K562 (cell line): Measurements from ENCODE around the gene ATP6V0A1. TPM values are rescaled to one million over a fixed set of nuclear protein-coding genes. Genes with fewer than 3 reads are reported as not detected.

Source experiments
- BDP1 ChIP-seq: IDR thresholded peaks from 3 replicates; pipeline ENCODE4 v1.6.1; 2011; ENCODE audit not compliant: insufficient read length, insufficient read depth
- C11orf30 ChIP-seq: fragments of 450-650 bp; IDR thresholded peaks from 2 replicates; pipeline ENCODE4 v1.6.1; 2016; ENCODE audit warnings: low read depth, mild to moderate bottlenecking
- CCAR2 ChIP-seq: fragments of 200-400 bp; formaldehyde crosslinking; IDR thresholded peaks from 2 replicates; pipeline ENCODE4 v1.6.1; 2017; ENCODE audit warnings: mild to moderate bottlenecking, low read depth, low read length
- CGGBP1 ChIP-seq: fragments of 250-450 bp; sonication (Bioruptor Pico); IDR thresholded peaks from 2 replicates; pipeline ENCODE4 v1.9.0; 2021; ENCODE audit warnings: mild to moderate bottlenecking
- COPS2 ChIP-seq: fragments of 450-650 bp; conservative IDR thresholded peaks from 2 replicates; pipeline ENCODE4 v1.6.1; 2016; ENCODE audit warnings: mild to moderate bottlenecking, moderate library complexity
- FOSL1 ChIP-seq: fragments of 200-800 bp; sonication (Bioruptor generic); conservative IDR thresholded peaks from 2 replicates; pipeline ENCODE4 v1.6.1; 2016; ENCODE audit warnings: missing genetic modification characterization, missing compliant biosample characterization
- FOXK1 ChIP-seq: sonication (generic); formaldehyde crosslinking; IDR thresholded peaks from 2 replicates; pipeline ENCODE4 v1.8.0; 2022; ENCODE audit warnings: missing genetic modification reagents, mild to moderate bottlenecking, borderline replicate concordance
- GABPB2 ChIP-seq: fragments of 250-450 bp; sonication (Bioruptor Pico); conservative IDR thresholded peaks from 2 replicates; pipeline ENCODE4 v1.5.1; 2021; ENCODE audit warnings: mild to moderate bottlenecking
- HDAC8 ChIP-seq: fragments of 450-650 bp; IDR thresholded peaks from 2 replicates; pipeline ENCODE4 v1.6.1; 2016; ENCODE audit warnings: mild to moderate bottlenecking, missing genetic modification characterization, moderate library complexity, missing compliant biosample characterization
- KAT2B ChIP-seq: IDR thresholded peaks from one replicate; pipeline ENCODE4 v1.6.1; 2012; ENCODE audit warnings: low read depth, mild to moderate bottlenecking, control low read depth, inconsistent platforms, low read length, moderate library complexity
- KDM4B ChIP-seq, 2 experiments: fragments of 450-650 bp in 1 of 2; sonication (generic) in 1 of 2; IDR thresholded peaks; 2 replicates each; pipeline ENCODE4 v1.6.1; 2016 to 2017; ENCODE audit warnings: borderline replicate concordance in 2 of 2, antibody characterized with exemption in 1 of 2, low read depth in 1 of 2, mild to moderate bottlenecking in 1 of 2
- KLF16 ChIP-seq: IDR thresholded peaks from 2 replicates; pipeline ENCODE4 v1.6.1; 2016; ENCODE audit warnings: antibody characterized with exemption
- MAZ ChIP-seq, 2 experiments: fragments of 450-650 bp in 1 of 2; sonication (generic) in 1 of 2; formaldehyde crosslinking; IDR thresholded peaks in 1 of 2; conservative IDR thresholded peaks in 1 of 2; 2 replicates each; pipeline versions ENCODE4 v1.4.0 to v1.5.0; 2020; ENCODE audit warnings: mild to moderate bottlenecking in 1 of 2, missing genetic modification reagents in 1 of 2
- MECOM ChIP-seq: fragments of 250-450 bp; sonication (Bioruptor Pico); IDR thresholded peaks from 2 replicates; pipeline ENCODE4 v1.8.0; 2022; ENCODE audit warnings: inconsistent platforms
- PHTF2 ChIP-seq: fragments of 250-450 bp; sonication (Bioruptor Pico); IDR thresholded peaks from 2 replicates; pipeline ENCODE4 v1.5.0; 2021; ENCODE audit warnings: mild to moderate bottlenecking
- RHOXF2B ChIP-seq: fragments of 250-450 bp; sonication (Bioruptor Pico); conservative IDR thresholded peaks from 2 replicates; pipeline ENCODE4 v1.5.1; 2021
- SLC30A9 ChIP-seq: fragments of 250-450 bp; sonication (Bioruptor Pico); IDR thresholded peaks from 2 replicates; pipeline ENCODE4 v1.8.0; 2022; ENCODE audit warnings: mild to moderate bottlenecking, moderate library complexity
- TARDBP ChIP-seq: fragments of 450-650 bp; IDR thresholded peaks from 2 replicates; pipeline ENCODE4 v1.6.1; 2016
- TFAM ChIP-seq: fragments of 250-450 bp; sonication (Bioruptor Pico); conservative IDR thresholded peaks from 2 replicates; pipeline ENCODE4 v1.5.0; 2021; ENCODE audit warnings: mild to moderate bottlenecking, moderate library complexity
- ZC3H11A ChIP-seq: IDR thresholded peaks from 2 replicates; pipeline ENCODE4 v1.6.1; 2012; ENCODE audit warnings: low read depth, low read length, improper control_type of control experiment
- ZNF124 ChIP-seq: sonication (generic); formaldehyde crosslinking; IDR thresholded peaks from 2 replicates; pipeline ENCODE4 v1.8.1; 2022; ENCODE audit warnings: missing genetic modification reagents
- ZNF24 ChIP-seq: fragments of 450-650 bp; IDR thresholded peaks from 2 replicates; pipeline ENCODE4 v1.6.1; 2016
- ZNF696 ChIP-seq: fragments of 250-450 bp; sonication (Bioruptor Pico); conservative IDR thresholded peaks from 2 replicates; pipeline ENCODE4 v1.4.0; 2020; ENCODE audit warnings: mild to moderate bottlenecking, moderate library complexity
- polyA plus RNA-seq, 8 experiments: library from polyadenylated mRNA; depleted of rRNA in 4 of 8; stranded (reverse) in 5 of 8; unstranded in 3 of 8; fragments of >200 nt; fragmentation: Nextera tagmentation in 2 of 8; fragmentation: Illumina TruSeq in 1 of 8; extraction: Ambion mirVana in 2 of 8; extraction: Trizol in 1 of 8; gene quantifications; 2 replicates each; pipeline versions ENCODE4 v1.2.1 to v1.2.3, GENCODE V29; 2011 to 2014; ENCODE audit warnings: inconsistent platforms in 1 of 8, missing spikeins in 1 of 8
- total RNA-seq, 7 experiments: library from RNA; depleted of rRNA in 6 of 7; stranded (reverse); fragments of >200 nt in 6 of 7; fragmentation: Illumina TruSeq in 2 of 7; extraction: Trizol in 2 of 7; gene quantifications; 2 replicates each; pipeline versions ENCODE4 v1.2.1 to v1.2.3, GENCODE V29; 2011 to 2021; ENCODE audit warnings: low replicate concordance in 1 of 7
- TF ChIP-seq, protein P1 (sequence below): fragments of 450-650 bp; formaldehyde crosslinking; IDR thresholded peaks from 2 replicates; pipeline ENCODE4 v1.4.0; 2020; ENCODE audit warnings: mild to moderate bottlenecking, moderate library complexity
- TF ChIP-seq, protein P2 (sequence below): fragments of 450-650 bp; IDR thresholded peaks from 2 replicates; pipeline ENCODE4 v1.6.1; 2016; ENCODE audit warnings: low read depth, mild to moderate bottlenecking, moderate library complexity
- TF ChIP-seq, protein P3 (sequence below): fragments of 450-650 bp; IDR thresholded peaks from 2 replicates; pipeline ENCODE4 v1.6.1; 2018; ENCODE audit warnings: mild to moderate bottlenecking, low read depth; ENCODE audit not compliant: partially characterized antibody

ATP6V0A1 gene
- total and polyA plus RNA-seq, 9 of the 15 experiments (the other 6 are each of a cell fraction or from before 2014, with no cell fraction given) = 11.8 to 158 (median 75.5) TPM

DNA sequence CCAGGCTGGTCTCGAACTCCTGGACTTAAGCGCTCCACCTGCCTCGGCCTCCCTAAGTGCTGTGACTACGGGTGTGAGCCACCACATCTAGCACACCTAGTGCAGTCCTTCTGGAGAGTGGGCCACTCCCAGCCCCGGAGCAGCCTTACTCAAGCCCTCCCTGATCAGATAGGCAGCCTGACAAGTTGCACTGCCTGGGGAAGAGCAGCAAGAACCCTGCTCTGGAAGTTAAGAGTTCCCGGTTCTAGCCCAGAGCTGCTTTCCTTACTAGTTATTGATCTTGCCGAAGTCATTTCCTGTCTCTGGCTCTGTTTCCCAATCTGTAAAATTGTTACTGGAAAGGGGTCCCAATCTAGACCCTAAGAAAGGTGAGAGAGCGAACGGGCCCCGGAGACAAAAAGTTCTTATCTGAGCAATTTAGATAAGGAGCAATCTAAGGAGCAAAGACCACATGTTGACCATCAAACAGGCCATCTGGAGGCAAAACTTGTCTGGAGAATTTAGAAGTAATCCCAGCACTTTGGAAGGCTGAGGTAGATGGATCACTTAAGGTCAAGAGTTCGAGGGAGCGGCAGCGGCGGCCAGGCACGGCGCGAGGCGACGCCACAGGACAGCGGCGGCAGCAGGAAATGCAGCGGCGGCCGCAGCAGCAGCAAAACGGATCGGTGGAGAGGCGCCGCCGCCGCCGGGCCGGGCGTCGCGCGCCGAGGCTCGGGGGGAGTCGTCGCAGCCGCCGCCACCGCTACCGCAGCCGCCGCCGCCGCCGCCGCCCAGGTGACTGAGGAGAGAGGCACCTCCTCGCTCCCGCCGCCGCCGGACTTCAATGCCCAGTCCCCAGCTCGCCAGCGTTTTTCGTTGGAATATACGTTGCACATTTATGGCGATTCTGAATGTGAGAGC, 73.0 kb downstream of the ATP6V0A1 start (continued):
- no peak for TF ChIP-seq C11orf30
- no peak for TF ChIP-seq TFAM
- no peak for TF ChIP-seq KDM4B (IDR thresholded peaks at IDR 0.05; ENCODE audit: borderline replicate concordance in 2 of 2, low read depth in 1 of 2)
- TF ChIP-seq FOXK1 = no peak
- TF ChIP-seq ZC3H11A = no peak
- no peak for TF ChIP-seq SLC30A9 (CRISPR knock-in tag)
- TF ChIP-seq, protein P1, sequence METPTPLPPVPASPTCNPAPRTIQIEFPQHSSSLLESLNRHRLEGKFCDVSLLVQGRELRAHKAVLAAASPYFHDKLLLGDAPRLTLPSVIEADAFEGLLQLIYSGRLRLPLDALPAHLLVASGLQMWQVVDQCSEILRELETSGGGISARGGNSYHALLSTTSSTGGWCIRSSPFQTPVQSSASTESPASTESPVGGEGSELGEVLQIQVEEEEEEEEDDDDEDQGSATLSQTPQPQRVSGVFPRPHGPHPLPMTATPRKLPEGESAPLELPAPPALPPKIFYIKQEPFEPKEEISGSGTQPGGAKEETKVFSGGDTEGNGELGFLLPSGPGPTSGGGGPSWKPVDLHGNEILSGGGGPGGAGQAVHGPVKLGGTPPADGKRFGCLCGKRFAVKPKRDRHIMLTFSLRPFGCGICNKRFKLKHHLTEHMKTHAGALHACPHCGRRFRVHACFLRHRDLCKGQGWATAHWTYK (CRISPR knock-in tag) = no peak
- no peak for TF ChIP-seq KAT2B
- TF ChIP-seq COPS2 = no peak
- no peak for TF ChIP-seq ZNF24
- no peak for TF ChIP-seq RHOXF2B (CRISPR knock-in tag)
- TF ChIP-seq CGGBP1 = peak; percentile 3; the same call in 1 of the 2 replicates
- TF ChIP-seq, protein P2, sequence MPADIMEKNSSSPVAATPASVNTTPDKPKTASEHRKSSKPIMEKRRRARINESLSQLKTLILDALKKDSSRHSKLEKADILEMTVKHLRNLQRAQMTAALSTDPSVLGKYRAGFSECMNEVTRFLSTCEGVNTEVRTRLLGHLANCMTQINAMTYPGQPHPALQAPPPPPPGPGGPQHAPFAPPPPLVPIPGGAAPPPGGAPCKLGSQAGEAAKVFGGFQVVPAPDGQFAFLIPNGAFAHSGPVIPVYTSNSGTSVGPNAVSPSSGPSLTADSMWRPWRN = peak; percentile 87
- no peak for TF ChIP-seq ZNF124 (CRISPR knock-in tag)
- TF ChIP-seq CCAR2 = no peak
- no peak for TF ChIP-seq ZNF696 (CRISPR knock-in tag)
- 0 out of 4 replicates have a peak, but pooled peaks of 1 of the 2 experiments have one; percentile 26 for TF ChIP-seq MAZ (CRISPR knock-in tag; conservative IDR thresholded peaks at IDR 0.05 in 1 of 2, IDR thresholded peaks at IDR 0.05 in 1 of 2)
- TF ChIP-seq HDAC8 = no peak
- no peak for TF ChIP-seq PHTF2 (CRISPR knock-in tag)
- no peak for TF ChIP-seq GABPB2 (CRISPR knock-in tag)
- TF ChIP-seq FOSL1 = peak; percentile 40
- no peak for TF ChIP-seq MECOM (CRISPR knock-in tag)
- TF ChIP-seq KLF16 = no peak
- TF ChIP-seq TARDBP = no peak; the same call in 1 of the 2 replicates
- TF ChIP-seq, protein P3, sequence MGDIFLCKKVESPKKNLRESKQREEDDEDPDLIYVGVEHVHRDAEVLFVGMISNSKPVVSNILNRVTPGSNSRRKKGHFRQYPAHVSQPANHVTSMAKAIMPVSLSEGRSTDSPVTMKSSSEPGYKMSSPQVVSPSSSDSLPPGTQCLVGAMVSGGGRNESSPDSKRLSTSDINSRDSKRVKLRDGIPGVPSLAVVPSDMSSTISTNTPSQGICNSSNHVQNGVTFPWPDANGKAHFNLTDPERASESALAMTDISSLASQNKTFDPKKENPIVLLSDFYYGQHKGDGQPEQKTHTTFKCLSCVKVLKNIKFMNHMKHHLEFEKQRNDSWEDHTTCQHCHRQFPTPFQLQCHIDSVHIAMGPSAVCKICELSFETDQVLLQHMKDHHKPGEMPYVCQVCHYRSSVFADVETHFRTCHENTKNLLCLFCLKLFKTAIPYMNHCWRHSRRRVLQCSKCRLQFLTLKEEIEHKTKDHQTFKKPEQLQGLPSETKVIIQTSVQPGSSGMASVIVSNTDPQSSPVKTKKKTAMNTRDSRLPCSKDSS = no peak
- TF ChIP-seq BDP1 = no peak
